Measurements from ENCODE around the gene RAD54L. TPM values are rescaled to one million over a fixed set of nuclear protein-coding genes. Genes with fewer than 3 reads are reported as not detected.
"Not testable (repeated sequence)": the region's sequence is repeated elsewhere in the genome, so short reads cannot be mapped to it uniquely, and the experiment has no call there.

RAD54L gene
- total and polyA plus RNA-seq, 9 donors: 0.28 to 1.4 (median 0.65) TPM; not detected in 1

DNA sequence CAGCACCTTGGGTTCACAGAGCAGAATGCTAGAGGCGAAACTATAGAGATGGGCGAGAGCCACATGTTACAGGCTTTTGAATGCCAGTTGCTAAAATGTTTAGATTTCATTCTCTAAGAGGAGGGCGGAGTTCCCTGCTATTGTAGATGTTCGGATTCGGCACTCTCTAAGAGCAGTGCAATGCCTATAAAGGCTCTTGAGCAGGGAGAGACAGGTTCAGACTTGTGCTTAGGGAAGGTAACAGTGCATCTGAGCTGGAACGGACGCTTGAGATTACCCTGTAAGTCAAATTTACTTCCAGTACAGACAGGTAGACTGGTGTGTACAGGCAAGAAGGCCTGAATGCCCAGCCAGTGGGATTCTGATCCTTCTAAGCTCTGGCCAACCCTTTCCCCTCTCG, 29.1 kb upstream of the RAD54L start:
- H3K36me3 ChIP-seq: no peaks in the 10 kb centered on the region
- intact Hi-C loops (cut with DNase I): no loop called here
- H3K27ac ChIP-seq: no peak overlapping the region
- H3K4me3 ChIP-seq: no peak overlapping the region
- no peaks in the 10 kb centered on the region for H3K27me3 ChIP-seq
- no peaks in the 10 kb centered on the region for H3K4me1 ChIP-seq (ENCODE audit: insufficient read depth)
- 84 to 92% (median 88%) methylated on average over 8 of the region's 8 CpGs for WGBS, 3 donors
- no peak for DNase-seq
- no peaks in the 10 kb centered on the region for H3K9me3 ChIP-seq
- TF ChIP-seq, protein P1, sequence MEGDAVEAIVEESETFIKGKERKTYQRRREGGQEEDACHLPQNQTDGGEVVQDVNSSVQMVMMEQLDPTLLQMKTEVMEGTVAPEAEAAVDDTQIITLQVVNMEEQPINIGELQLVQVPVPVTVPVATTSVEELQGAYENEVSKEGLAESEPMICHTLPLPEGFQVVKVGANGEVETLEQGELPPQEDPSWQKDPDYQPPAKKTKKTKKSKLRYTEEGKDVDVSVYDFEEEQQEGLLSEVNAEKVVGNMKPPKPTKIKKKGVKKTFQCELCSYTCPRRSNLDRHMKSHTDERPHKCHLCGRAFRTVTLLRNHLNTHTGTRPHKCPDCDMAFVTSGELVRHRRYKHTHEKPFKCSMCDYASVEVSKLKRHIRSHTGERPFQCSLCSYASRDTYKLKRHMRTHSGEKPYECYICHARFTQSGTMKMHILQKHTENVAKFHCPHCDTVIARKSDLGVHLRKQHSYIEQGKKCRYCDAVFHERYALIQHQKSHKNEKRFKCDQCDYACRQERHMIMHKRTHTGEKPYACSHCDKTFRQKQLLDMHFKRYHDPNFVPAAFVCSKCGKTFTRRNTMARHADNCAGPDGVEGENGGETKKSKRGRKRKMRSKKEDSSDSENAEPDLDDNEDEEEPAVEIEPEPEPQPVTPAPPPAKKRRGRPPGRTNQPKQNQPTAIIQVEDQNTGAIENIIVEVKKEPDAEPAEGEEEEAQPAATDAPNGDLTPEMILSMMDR (IDR thresholded peaks at IDR 0.05): no peak
- TF ChIP-seq EP300 (IDR thresholded peaks at IDR 0.05): no peak
- no peak for TF ChIP-seq POLR2A (IDR thresholded peaks at IDR 0.05)

DNA sequence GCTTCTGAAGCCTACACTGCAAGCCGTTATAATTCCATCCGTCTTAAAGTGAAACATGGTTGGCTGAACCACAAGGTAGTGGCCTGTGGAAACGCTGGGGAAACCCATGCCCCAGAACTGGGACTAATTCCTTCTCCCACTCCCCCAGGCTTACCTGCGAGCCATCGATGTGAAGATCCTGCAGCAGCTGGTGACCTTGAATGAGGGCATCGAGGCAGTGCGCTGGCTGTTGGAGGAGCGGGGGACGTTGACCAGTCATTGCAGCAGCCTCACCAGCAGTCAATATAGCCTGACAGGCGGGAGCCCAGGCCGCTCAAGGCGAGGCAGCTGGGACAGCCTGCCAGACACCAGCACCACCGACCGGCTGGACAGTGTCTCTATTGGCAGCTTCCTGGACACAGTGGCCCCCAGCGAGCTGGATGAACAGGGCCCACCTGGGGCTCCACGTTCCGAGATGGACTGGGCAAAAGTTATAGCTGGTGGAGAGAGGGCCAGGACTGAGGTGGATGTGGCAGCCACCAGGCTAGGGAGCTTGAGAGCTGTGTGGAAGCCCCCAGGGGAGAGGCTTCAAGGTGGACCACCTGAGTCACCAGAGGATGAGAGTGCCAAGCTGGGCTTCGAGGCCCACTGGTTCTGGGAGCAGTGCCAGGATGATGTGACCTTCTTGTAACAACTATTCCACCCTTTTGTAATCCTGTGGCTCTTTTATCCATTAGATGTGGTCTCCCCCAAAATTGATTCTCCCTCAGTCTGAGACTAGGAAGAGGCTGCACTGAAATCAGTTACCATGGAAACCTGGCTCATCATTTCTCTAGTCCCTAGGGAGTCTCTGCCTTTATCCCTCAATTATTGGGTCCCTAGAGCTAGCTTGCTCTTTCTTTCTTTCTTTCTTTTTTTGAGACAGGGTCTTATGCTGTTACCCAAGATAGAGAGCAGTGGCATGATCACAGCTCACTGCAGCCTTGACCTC, 27.7 kb upstream of the RAD54L start:
- TF ChIP-seq POLR2A (IDR thresholded peaks at IDR 0.05) (no peak), EP300 (IDR thresholded peaks at IDR 0.05) (no peak)
- TF ChIP-seq, protein P1 (IDR thresholded peaks at IDR 0.05): no peak
- no peaks in the 10 kb centered on the region for H3K9me3 ChIP-seq
- intact Hi-C loops (cut with DNase I): no loop called here
- H3K4me3 ChIP-seq: no peak overlapping the region
- no peak for DNase-seq
- WGBS, 3 donors: 68 to 79% (median 70%) methylated on average over 18 of the region's 18 CpGs
- H3K4me1 ChIP-seq (ENCODE audit: insufficient read depth): no peaks in the 10 kb centered on the region
- H3K27me3 ChIP-seq: no peaks in the 10 kb centered on the region
- no peak overlapping the region for H3K27ac ChIP-seq
- no peaks in the 10 kb centered on the region for H3K36me3 ChIP-seq

- no peaks in the 10 kb centered on the region for H3K36me3 ChIP-seq
- intact Hi-C loops (cut with DNase I): no loop called here
- no peaks in the 10 kb centered on the region for H3K9me3 ChIP-seq
- TF ChIP-seq POLR2A (IDR thresholded peaks at IDR 0.05) (no peak), EP300 (IDR thresholded peaks at IDR 0.05) (no peak)
- TF ChIP-seq, protein P1 (IDR thresholded peaks at IDR 0.05): no peak
- H3K4me1 ChIP-seq (ENCODE audit: insufficient read depth): no peaks in the 10 kb centered on the region
- no peak overlapping the region for H3K27ac ChIP-seq
- no peak overlapping the region for H3K4me3 ChIP-seq
- no peak for DNase-seq
- WGBS, 3 donors: 77 to 83% (median 82%) methylated on average over 3 of the region's 3 CpGs
- H3K27me3 ChIP-seq: no peaks in the 10 kb centered on the region
Measured at GRCh38 chr1:46220808-46221207, 26.8 kb upstream of the RAD54L start.

GRCh38 chr1:46221749-46222148, 25.8 kb upstream of the RAD54L start:
- intact Hi-C loops (cut with DNase I): no loop called here

GRCh38 chr1:46223055-46223454, 24.5 kb upstream of the RAD54L start:
- DNase-seq; H3K4me1 ChIP-seq (ENCODE audit: insufficient read depth); H3K27me3 ChIP-seq; H3K27ac ChIP-seq; H3K36me3 ChIP-seq; intact Hi-C loops (cut with DNase I); H3K4me3 ChIP-seq; H3K9me3 ChIP-seq: not testable (repeated sequence)
- 76 to 83% (median 77%) methylated on average over 11 of the region's 11 CpGs for WGBS, 3 donors

More at GRCh38 chr1:46221749-46222148, 25.8 kb upstream of the RAD54L start:
- DNase-seq: no peak
- Histone ChIP-seq H3K36me3 (no peaks in the 10 kb centered on the region), H3K27me3 (no peaks in the 10 kb centered on the region), H3K27ac (no peak overlapping the region), H3K9me3 (no peaks in the 10 kb centered on the region), H3K4me3 (no peak overlapping the region), H3K4me1 (ENCODE audit: insufficient read depth) (no peaks in the 10 kb centered on the region)
- TF ChIP-seq EP300 (IDR thresholded peaks at IDR 0.05) (no peak), POLR2A (IDR thresholded peaks at IDR 0.05) (no peak)
- TF ChIP-seq, protein P1 (IDR thresholded peaks at IDR 0.05): no peak
- 54 to 62% (median 60%) methylated on average over 4 of the region's 4 CpGs for WGBS, 3 donors
